Ascending aorta (tissue), 2 donors: Measurements from ENCODE around the gene PLEKHN1. TPM values are rescaled to one million over a fixed set of nuclear protein-coding genes. Genes with fewer than 3 reads are reported as not detected.
A peak's percentile ranks its signal among the peaks of the same experiment; 100 is the strongest.

Experiments
- DNase-seq, 2 donors: peaks; one replicate each; pipeline ENCODE4 v3.0.0-alpha.2; 2019; ENCODE audit warnings: low spot score in 2 of 2
- H3K27ac ChIP-seq, 2 donors: fragments of 200-600 bp; sonication (generic); one replicate each; pipeline ENCODE4 v1.5.1; 2016 to 2017; ENCODE audit warnings: mild to moderate bottlenecking in 1 of 2
- H3K27me3 ChIP-seq: fragments of 200-600 bp; sonication (generic); one replicate; pipeline ENCODE4 v1.5.1; 2017
- H3K36me3 ChIP-seq, 2 donors: fragments of 200-600 bp; sonication (generic); one replicate each; pipeline ENCODE4 v1.5.1; 2016
- H3K4me1 ChIP-seq, 2 donors: fragments of 200-600 bp; sonication (generic); one replicate each; pipeline ENCODE4 v1.5.1; 2016 to 2017; ENCODE audit warnings: mild to moderate bottlenecking in 1 of 2
- H3K4me3 ChIP-seq, 2 donors: fragments of 200-600 bp; sonication (generic); one replicate each; pipeline ENCODE4 v1.5.1; 2016 to 2017; ENCODE audit warnings: mild to moderate bottlenecking in 1 of 2
- H3K9me3 ChIP-seq, 2 donors: fragments of 200-600 bp; sonication (generic); one replicate each; pipeline ENCODE4 v1.5.1; 2016
- intact Hi-C: fragments of 100-400 bp; cut with DNase I; formaldehyde crosslinking; loops from one replicate; pipeline ENCODE4 v1.15.1; 2023
- total RNA-seq: library from RNA; depleted of rRNA; stranded (reverse); fragments of >200 nt; gene quantifications from one replicate; pipeline ENCODE4 v1.1.0, GENCODE V29; 2016
- TF ChIP-seq, protein P1 (sequence below), 3 experiments: fragments of 200-600 bp in 2 of 3; fragments of 450-650 bp in 1 of 3; sonication (generic) in 2 of 3; IDR thresholded peaks; one replicate each; pipeline ENCODE4 v1.5.1; 2016 to 2019; ENCODE audit warnings: antibody characterized with exemption in 3 of 3, mild to moderate bottlenecking in 1 of 3, moderate library complexity in 1 of 3

The PLEKHN1 gene
- total RNA-seq, 1 donor from 2014 or later: not detected

DNA sequence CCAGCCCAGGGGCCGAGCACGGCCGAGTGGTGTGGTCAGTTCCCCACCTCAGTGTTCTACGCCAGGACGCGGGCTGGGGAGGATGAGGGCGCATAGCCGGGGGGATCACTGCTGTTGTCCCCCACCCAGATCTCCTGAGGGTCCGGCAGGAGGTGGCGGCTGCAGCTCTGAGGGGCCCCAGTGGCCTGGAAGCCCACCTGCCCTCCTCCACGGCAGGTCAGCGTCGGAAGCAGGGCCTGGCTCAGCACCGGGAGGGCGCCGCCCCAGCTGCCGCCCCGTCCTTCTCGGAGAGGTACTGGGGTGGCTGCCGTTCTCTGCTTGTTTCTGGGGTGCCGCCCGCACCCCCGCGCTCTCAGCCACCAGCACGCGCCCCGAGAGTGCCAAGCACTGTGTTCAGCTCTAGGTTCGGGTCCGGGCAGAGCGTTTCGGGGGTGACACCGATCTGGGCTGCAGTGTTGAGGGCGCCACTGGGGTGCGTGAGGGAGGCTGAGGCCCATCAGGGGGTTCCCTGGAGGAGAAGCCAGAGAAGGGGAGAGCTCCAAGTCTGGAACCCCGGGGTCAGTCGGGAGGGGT is 25.2 kb upstream of the PLEKHN1 start:
- peaks cover 12% of the 10 kb centered on the region for H3K27me3 ChIP-seq
- intact Hi-C loops: loop anchor here (2.0 kb wide), 1 partner anchor 18 kb away; the partner anchor contains the start of gene NOC2L

DNA sequence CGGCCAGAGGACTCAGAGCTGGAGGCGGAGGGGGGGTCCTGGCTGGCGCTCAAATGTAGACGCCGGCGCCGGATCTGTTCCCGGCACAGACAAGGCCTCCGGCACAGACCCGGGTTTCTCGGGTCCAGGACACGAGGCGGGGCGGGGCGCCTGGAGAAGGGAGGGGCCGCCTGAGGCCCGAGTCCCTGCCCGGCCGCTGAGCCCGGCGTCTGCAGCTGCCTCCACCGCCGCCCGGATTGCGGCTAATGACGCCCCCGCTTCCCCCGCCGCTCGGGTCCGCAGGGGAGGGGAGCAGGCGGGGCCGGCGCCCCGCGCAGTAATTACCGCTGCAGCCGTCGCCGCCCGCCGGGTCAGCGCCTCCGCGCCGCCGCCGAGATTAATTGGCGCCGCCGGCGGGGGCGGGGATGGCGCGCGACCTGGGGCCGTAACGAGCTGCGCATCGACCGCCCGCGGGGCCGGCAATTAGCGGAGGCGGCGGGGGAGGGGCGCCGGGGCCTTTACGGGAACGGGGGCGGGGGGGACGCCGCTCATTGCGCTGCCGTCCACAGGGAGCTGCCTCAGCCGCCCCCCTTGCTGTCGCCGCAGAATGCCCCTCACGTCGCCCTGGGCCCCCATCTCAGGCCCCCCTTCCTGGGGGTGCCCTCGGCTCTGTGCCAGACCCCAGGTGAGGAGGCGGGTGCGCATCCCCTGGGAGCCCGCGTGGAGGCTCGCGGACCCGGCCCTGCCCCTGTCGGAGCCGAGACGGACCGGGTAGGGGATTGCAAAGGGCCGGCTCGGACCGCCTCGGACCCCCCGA is 24.5 kb upstream of the PLEKHN1 start:
- Histone ChIP-seq H3K4me1 (peaks cover 13 to 21% of the 10 kb centered on the region in 2 donors), H3K36me3 (peaks cover 5 to 19% of the 10 kb centered on the region in 2 donors), H3K9me3 (no peaks in the 10 kb centered on the region), H3K27ac (peak overlapping the region; percentile 56 to 70), H3K27me3 (peaks cover 12% of the 10 kb centered on the region), H3K4me3 (peak overlapping the region; percentile 50 to 62)
- intact Hi-C loops: loop anchor here (2.0 kb wide), 1 partner anchor 17 kb away; the partner anchor contains the start of gene NOC2L
- TF ChIP-seq, protein P1, sequence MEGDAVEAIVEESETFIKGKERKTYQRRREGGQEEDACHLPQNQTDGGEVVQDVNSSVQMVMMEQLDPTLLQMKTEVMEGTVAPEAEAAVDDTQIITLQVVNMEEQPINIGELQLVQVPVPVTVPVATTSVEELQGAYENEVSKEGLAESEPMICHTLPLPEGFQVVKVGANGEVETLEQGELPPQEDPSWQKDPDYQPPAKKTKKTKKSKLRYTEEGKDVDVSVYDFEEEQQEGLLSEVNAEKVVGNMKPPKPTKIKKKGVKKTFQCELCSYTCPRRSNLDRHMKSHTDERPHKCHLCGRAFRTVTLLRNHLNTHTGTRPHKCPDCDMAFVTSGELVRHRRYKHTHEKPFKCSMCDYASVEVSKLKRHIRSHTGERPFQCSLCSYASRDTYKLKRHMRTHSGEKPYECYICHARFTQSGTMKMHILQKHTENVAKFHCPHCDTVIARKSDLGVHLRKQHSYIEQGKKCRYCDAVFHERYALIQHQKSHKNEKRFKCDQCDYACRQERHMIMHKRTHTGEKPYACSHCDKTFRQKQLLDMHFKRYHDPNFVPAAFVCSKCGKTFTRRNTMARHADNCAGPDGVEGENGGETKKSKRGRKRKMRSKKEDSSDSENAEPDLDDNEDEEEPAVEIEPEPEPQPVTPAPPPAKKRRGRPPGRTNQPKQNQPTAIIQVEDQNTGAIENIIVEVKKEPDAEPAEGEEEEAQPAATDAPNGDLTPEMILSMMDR (IDR thresholded peaks at IDR 0.05): no peak
- peak in 1 of 2 donors; percentile 85 for DNase-seq

More for the DNA sequence above, 25.2 kb upstream of the PLEKHN1 start:
- Histone ChIP-seq H3K4me1 (peaks cover 13 to 21% of the 10 kb centered on the region in 2 donors), H3K4me3 (peak overlapping the region; percentile 48 to 62), H3K9me3 (no peaks in the 10 kb centered on the region), H3K36me3 (peaks cover 5 to 13% of the 10 kb centered on the region in 2 donors), H3K27ac (peak overlapping the region; percentile 53 to 70)
- TF ChIP-seq, protein P1 (IDR thresholded peaks at IDR 0.05): no peak
- DNase-seq: no peak

DNA sequence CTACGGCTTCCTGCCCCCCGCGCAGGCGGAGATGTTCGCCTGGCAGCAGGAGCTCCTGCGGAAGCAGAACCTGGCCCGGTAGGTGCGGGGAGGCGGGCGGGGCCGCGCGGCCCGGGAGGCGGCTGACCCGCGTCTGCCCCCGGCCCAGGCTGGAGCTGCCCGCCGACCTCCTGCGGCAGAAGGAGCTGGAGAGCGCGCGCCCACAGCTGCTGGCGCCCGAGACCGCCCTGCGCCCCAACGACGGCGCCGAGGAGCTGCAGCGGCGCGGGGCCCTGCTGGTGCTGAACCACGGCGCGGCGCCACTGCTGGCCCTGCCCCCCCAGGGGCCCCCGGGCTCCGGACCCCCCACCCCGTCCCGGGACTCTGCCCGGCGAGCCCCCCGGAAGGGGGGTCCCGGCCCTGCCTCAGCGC is 23.9 kb upstream of the PLEKHN1 start:
- no peak for DNase-seq
- TF ChIP-seq, protein P1 (IDR thresholded peaks at IDR 0.05): no peak
- intact Hi-C loops: no loop called here
- Histone ChIP-seq H3K4me1 (peaks cover 13 to 21% of the 10 kb centered on the region in 2 donors), H3K27ac (peak overlapping the region; percentile 56 to 60), H3K4me3 (peak overlapping the region; percentile 50 to 62), H3K36me3 (peaks cover 10 to 25% of the 10 kb centered on the region in 2 donors), H3K9me3 (no peaks in the 10 kb centered on the region), H3K27me3 (peaks cover 12% of the 10 kb centered on the region)

DNA sequence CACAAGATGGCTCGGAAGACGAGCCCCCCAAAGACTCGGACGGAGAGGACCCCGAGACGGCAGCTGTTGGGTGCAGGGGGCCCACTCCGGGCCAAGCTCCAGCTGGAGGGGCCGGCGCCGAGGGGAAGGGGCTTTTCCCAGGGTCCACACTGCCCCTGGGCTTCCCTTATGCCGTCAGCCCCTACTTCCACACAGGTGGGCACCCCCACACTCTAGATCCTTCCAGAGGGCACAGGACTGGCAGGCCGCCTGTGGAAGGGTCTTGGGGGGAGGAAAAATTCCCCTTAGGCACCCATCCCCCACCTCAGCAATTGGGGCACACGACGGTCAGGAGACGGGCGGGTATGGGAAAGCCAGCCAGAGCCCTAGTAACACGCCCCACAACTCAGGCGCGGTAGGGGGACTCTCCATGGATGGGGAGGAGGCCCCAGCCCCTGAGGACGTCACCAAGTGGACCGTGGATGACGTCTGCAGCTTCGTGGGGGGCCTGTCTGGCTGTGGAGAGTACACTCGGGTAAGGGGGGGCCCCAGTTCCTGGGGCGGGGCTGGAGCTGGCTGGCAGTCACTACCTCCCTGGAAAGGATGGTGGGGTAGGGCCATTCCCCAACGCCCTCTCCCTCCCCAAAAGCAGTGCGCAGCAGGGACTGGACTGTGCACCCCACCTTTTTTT is 23.3 kb upstream of the PLEKHN1 start:
- no peak for DNase-seq
- TF ChIP-seq, protein P1 (IDR thresholded peaks at IDR 0.05): no peak
- H3K9me3 ChIP-seq: no peaks in the 10 kb centered on the region
- peaks cover 16 to 31% of the 10 kb centered on the region in 2 donors for H3K36me3 ChIP-seq
- H3K27me3 ChIP-seq: peaks cover 12% of the 10 kb centered on the region
- no peak overlapping the region for H3K4me3 ChIP-seq
- peak overlapping the region; percentile 38 to 60 for H3K27ac ChIP-seq
- intact Hi-C loops: no loop called here
- peaks cover 13 to 21% of the 10 kb centered on the region in 2 donors for H3K4me1 ChIP-seq

DNA sequence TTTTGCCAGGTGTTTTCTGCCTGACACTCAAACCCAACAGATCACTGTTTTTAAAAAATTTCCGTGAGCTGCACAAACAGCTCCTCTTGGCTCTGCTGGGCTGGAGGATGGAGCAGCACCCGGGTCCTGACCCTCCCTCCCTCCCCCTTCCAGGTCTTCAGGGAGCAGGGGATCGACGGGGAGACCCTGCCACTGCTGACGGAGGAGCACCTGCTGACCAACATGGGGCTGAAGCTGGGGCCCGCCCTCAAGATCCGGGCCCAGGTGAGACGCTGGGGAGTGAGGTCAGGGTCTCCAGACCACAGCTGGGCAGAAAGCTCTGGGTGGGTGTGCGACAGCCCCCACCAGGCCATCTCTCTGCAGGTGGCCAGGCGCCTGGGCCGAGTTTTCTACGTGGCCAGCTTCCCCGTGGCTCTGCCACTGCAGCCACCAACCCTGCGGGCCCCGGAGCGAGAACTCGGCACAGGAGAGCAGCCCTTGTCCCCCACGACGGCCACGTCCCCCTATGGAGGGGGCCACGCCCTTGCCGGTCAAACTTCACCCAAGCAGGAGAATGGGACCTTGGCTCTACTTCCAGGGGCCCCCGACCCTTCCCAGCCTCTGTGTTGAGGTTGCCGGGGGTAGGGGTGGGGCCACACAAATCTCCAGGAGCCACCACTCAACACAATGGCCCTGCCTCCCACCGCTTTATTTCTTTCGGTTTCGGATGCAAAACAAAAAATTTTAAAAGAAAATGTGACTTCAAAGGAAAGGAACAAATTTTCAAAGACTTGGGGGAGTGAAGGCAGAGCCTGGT is 22.5 kb upstream of the PLEKHN1 start:
- H3K4me3 ChIP-seq: no peak overlapping the region
- peaks cover 13 to 21% of the 10 kb centered on the region in 2 donors for H3K4me1 ChIP-seq
- no peak for DNase-seq
- TF ChIP-seq, protein P1 (IDR thresholded peaks at IDR 0.05): no peak
- peaks cover 18 to 38% of the 10 kb centered on the region in 2 donors for H3K36me3 ChIP-seq
- H3K9me3 ChIP-seq: no peaks in the 10 kb centered on the region
- H3K27me3 ChIP-seq: peaks cover 12% of the 10 kb centered on the region
- peak overlapping the region in 1 of 2 donors; percentile 3 for H3K27ac ChIP-seq
- intact Hi-C loops: no loop called here
